OCI-LY1 (cell line): Measurements from ENCODE around the gene DDX53.

Experiments used
- H2AFZ ChIP-seq: fragments of 200-600 bp; sonication (generic), shearing (Covaris generic); 2 replicates; pipeline ENCODE4 v1.6.0; 2014; ENCODE audit warnings: antibody characterized with exemption, mild to moderate bottlenecking, low read length
- H3F3A ChIP-seq: fragments of 200-600 bp; sonication (generic), shearing (Covaris generic); 2 replicates; pipeline ENCODE4 v1.6.0; 2014; ENCODE audit warnings: mild to moderate bottlenecking, antibody characterized with exemption, low read length, moderate library complexity; ENCODE audit not compliant: insufficient read depth
- H3K27ac ChIP-seq: fragments of 200-600 bp; sonication (generic); 2 replicates; pipeline ENCODE4 v1.5.1; 2014; ENCODE audit warnings: low read length, mixed run types, mild to moderate bottlenecking, low read depth; ENCODE audit not compliant: poor library complexity, severe bottlenecking
- H3K27me3 ChIP-seq: fragments of 200-600 bp; sonication (generic); 2 replicates; pipeline ENCODE4 v1.6.0; 2014; ENCODE audit warnings: antibody characterized with exemption, mild to moderate bottlenecking, low read length, moderate library complexity; ENCODE audit not compliant: insufficient read depth
- H3K36me3 ChIP-seq: fragments of 200-600 bp; sonication (generic); 2 replicates; pipeline ENCODE4 v1.6.1; 2014; ENCODE audit warnings: mild to moderate bottlenecking, antibody characterized with exemption, low read length, moderate library complexity, mixed read lengths; ENCODE audit not compliant: insufficient read depth
- H3K4me1 ChIP-seq: fragments of 200-600 bp; sonication (generic); 2 replicates; pipeline ENCODE4 v1.5.1; 2014; ENCODE audit warnings: mild to moderate bottlenecking, low read length, moderate library complexity; ENCODE audit not compliant: insufficient read depth, severe bottlenecking
- H3K4me2 ChIP-seq: fragments of 200-600 bp; sonication (generic), shearing (Covaris generic); 2 replicates; pipeline ENCODE4 v1.6.1; 2014; ENCODE audit warnings: low read length
- H3K4me3 ChIP-seq: fragments of 200-600 bp; sonication (generic); 2 replicates; pipeline ENCODE4 v1.5.1; 2014; ENCODE audit warnings: low read length, low read depth, mild to moderate bottlenecking, mixed read lengths; ENCODE audit not compliant: poor library complexity, severe bottlenecking
- H3K79me2 ChIP-seq: fragments of 200-600 bp; shearing (Covaris generic); 2 replicates; pipeline ENCODE4 v1.6.1; 2016; ENCODE audit warnings: mixed run types, low read length, mixed read lengths; ENCODE audit not compliant: insufficient read depth
- H3K9ac ChIP-seq: fragments of 200-600 bp; sonication (generic), shearing (Covaris generic); 2 replicates; pipeline ENCODE4 v1.6.1; 2014; ENCODE audit warnings: mild to moderate bottlenecking, low read length, mixed read lengths
- H3K9me2 ChIP-seq: fragments of 200-600 bp; sonication (generic), shearing (Covaris generic); 2 replicates; pipeline ENCODE4 v1.6.1; 2014; ENCODE audit warnings: low read depth, mild to moderate bottlenecking, low read length, mixed read lengths
- H3K9me3 ChIP-seq: fragments of 200-600 bp; shearing (Covaris generic); 2 replicates; pipeline ENCODE4 v1.6.1; 2014; ENCODE audit warnings: low read length, mixed read lengths
- H4K20me1 ChIP-seq: fragments of 200-600 bp; sonication (generic), shearing (Covaris generic); 2 replicates; pipeline ENCODE4 v1.6.0; 2016; ENCODE audit warnings: mild to moderate bottlenecking, low read length; ENCODE audit not compliant: insufficient read depth
- CTCF ChIP-seq: fragments of 200-600 bp; sonication (generic), shearing (Covaris generic); IDR thresholded peaks from 2 replicates; pipeline ENCODE4 v1.5.1; 2017; ENCODE audit warnings: mild to moderate bottlenecking, antibody characterized with exemption, low read length, moderate library complexity, mixed read lengths
- EZH2 ChIP-seq: fragments of 200-600 bp; sonication (generic), shearing (Covaris generic); IDR thresholded peaks from 2 replicates; pipeline ENCODE4 v1.8.0; 2017; ENCODE audit warnings: borderline replicate concordance, mixed run types, mild to moderate bottlenecking, antibody characterized with exemption, low read length, moderate library complexity, mixed read lengths

The DDX53 gene

DNA sequence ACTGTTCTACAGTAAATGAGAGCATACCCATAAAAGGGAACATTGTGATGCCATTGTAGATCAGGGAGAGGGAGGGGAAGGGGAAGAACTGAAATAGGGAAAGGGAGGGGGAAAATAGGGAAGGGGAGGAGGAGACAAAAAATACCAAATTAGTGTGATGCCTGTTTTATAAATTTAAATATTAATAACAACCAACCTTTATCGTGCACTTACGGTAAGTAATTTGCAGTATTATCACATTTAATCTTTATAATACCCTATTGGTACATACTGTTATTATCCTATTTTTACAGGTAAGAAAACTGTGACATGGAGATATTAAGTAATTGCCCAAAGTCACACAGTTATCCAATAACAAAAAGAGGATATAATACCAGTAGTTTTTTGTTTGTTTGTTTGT is 41.5 kb upstream of the DDX53 start:
- H3F3A ChIP-seq, result no peaks in the 10 kb centered on the region
- no peaks in the 10 kb centered on the region for H3K4me1 ChIP-seq
- no peaks in the 10 kb centered on the region for H3K79me2 ChIP-seq
- H3K27me3 ChIP-seq, result no peaks in the 10 kb centered on the region
- H3K27ac ChIP-seq, result no peak overlapping the region
- no peak overlapping the region for H2AFZ ChIP-seq
- TF ChIP-seq CTCF, result no peak
- TF ChIP-seq EZH2, result no peak
- H3K36me3 ChIP-seq, result no peaks in the 10 kb centered on the region
- H3K4me3 ChIP-seq, result no peak overlapping the region
- no peaks in the 10 kb centered on the region for H3K9me2 ChIP-seq
- H3K9me3 ChIP-seq, result no peaks in the 10 kb centered on the region
- no peak overlapping the region for H3K9ac ChIP-seq
- H3K4me2 ChIP-seq, result no peak overlapping the region
- H4K20me1 ChIP-seq, result no peaks in the 10 kb centered on the region

DNA sequence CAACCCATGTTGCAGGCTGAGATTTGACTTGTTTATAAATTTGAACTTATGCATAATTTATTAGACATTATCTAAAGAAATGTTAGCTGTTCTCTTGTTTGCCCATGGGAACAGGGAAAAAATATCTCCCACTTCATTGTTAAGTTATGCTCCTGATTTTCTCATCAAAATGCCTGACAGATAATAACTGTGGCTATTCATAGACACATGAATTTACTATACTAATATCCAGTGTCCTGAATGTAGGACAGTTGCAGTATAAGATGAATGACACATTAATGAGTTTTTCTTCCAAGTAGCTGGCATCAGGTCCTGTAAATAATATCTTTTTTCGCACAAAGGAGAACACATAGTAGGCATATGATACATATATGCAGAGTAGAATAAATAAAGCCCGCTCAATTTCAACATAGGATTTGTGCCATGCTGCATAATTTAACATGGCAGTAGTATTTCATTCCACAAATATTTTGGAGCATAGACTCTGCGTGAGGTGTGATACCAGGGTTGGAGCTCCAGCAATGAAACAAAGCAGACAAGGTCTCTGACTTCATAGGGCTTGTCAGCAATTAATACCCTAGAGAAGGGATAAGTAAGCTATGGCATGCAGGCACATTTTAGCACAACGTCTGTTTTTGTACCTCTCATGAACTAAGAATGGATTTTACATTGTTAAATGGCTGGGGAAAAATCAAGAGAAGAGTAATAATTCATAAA is 40.4 kb upstream of the DDX53 start:
- no peak overlapping the region for H3K9ac ChIP-seq
- H3K4me3 ChIP-seq, result no peak overlapping the region
- H4K20me1 ChIP-seq, result no peaks in the 10 kb centered on the region
- H3K79me2 ChIP-seq, result no peaks in the 10 kb centered on the region
- H3K9me3 ChIP-seq, result no peaks in the 10 kb centered on the region
- H3K27me3 ChIP-seq, result no peaks in the 10 kb centered on the region
- no peak overlapping the region for H2AFZ ChIP-seq
- no peaks in the 10 kb centered on the region for H3F3A ChIP-seq
- H3K36me3 ChIP-seq, result no peaks in the 10 kb centered on the region
- no peak overlapping the region for H3K4me2 ChIP-seq
- no peaks in the 10 kb centered on the region for H3K9me2 ChIP-seq
- TF ChIP-seq CTCF (no peak), EZH2 (no peak)
- no peaks in the 10 kb centered on the region for H3K4me1 ChIP-seq
- no peak overlapping the region for H3K27ac ChIP-seq

GRCh38 chrX:22963196-22963595 is 36.6 kb upstream of the DDX53 start:
- Histone ChIP-seq H3F3A (no peaks in the 10 kb centered on the region), H3K9ac (no peak overlapping the region), H3K9me3 (no peaks in the 10 kb centered on the region), H3K79me2 (no peaks in the 10 kb centered on the region), H3K9me2 (no peaks in the 10 kb centered on the region), H2AFZ (no peak overlapping the region), H4K20me1 (no peaks in the 10 kb centered on the region), H3K4me1 (no peaks in the 10 kb centered on the region), H3K4me3 (no peak overlapping the region), H3K4me2 (no peak overlapping the region), H3K36me3 (no peaks in the 10 kb centered on the region), H3K27ac (no peak overlapping the region), H3K27me3 (no peaks in the 10 kb centered on the region)
- TF ChIP-seq EZH2 (no peak), CTCF (no peak)
